ENCODE data around the gene SPECC1.
A peak's percentile ranks its signal among the peaks of the same experiment; 100 is the strongest.
"Not testable (repeated sequence)": the region's sequence is repeated elsewhere in the genome, so short reads cannot be mapped to it uniquely, and the experiment has no call there.

SPECC1 gene

DNA sequence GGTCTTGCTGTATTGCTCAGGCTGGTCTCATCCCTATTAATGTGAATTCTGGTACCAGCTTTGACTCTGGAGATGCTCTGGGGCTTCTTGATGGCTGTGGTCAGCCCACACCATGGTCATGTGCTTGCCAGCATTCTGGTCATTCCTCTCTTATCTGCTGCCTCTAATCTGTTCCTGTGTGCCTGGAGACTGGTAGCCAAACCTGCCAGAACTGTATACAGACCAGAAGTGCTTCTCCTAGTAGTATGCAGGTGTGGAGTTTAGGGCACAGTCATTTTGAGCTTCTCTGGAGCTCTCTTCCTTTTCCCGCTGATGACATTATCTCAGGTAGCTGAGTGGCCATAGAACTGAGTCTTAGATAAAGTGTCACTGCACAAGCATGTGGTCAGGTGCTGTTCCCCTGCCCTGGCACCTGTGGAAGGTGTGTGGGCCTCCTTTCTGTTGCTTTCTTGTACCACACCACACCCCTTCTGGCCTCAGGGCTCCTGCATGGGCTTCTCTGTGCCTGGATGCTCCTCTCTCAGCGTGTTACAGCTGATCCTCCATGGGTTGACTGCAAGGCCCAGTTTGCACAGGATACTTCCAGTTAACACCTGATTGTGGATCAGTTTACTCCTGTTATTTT, 162.7 kb downstream of the SPECC1 start:
- FAIRE-seq (no peak), DNase-seq (ENCODE audit: low spot score) (peak; percentile 25)

GRCh38 chr17:20172376-20172775, 163.2 kb downstream of the SPECC1 start:
- FAIRE-seq (no peak), DNase-seq (ENCODE audit: low spot score) (no peak)

- FAIRE-seq (no peak), DNase-seq (ENCODE audit: low spot score) (peak; percentile 14)
Observed at GRCh38 chr17:20173091-20173490, 163.9 kb downstream of the SPECC1 start.

DNA sequence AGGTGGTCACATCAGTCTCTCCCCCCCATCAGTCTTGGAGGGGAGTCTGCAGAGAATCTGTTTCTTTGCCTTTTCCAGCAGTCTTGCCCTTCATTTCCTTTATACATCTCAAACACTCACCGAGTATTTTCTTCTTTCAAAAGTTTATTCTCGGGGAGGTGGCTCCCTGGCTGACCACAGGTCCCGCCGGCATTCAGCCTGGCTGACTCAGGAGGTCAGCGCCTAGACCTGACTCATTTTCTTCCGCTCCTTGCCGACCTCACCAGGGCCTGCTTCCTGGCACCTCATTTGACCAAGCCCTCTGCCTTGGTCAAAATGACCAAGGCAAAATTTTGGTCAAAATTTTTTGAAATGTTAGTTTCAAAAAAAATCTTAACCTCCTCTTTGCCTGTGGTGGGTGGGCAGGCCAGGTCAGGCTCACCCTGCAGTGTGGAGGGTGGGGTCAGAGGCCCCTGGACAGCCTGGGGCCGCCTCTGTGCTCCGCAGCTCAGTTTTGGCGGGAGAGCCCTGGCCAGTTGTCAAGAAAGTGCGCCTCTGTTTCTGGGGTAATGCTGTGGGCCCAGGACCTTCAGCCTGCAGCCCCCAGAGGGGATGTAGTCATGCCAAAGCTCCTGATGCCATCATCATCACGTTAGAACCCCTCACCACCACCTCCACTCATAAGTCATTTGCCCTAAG, 165.6 kb downstream of the SPECC1 start:
- DNase-seq (ENCODE audit: low spot score) (peak; percentile 71), FAIRE-seq (peak; percentile 93)

DNA sequence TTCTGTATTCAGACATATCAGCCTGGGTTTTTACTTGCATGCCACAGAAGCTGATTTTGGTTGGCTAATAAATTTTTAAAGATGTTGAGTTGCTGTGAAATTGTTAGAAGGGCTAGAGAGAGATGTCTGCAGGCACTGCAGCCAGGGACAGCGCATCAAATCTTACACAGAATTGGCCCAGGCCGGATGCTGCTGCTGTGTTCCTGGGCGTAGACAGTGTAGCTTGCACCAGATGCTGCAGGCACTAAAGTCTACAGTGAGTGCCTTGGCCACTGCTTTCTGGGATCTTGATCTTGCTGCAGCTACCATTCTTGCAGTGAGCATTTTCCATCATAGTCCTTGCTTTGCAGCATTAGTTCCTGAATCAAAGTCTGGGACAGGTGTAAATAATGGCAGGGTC, 169.9 kb downstream of the SPECC1 start:
- FAIRE-seq (no peak), DNase-seq (ENCODE audit: low spot score) (no peak)

GRCh38 chr17:20180661-20181060, 171.5 kb downstream of the SPECC1 start:
- DNase-seq (ENCODE audit: low spot score), result no peak
- FAIRE-seq, result no peak

- FAIRE-seq, result no peak
- DNase-seq (ENCODE audit: low spot score), result no peak
Observed at GRCh38 chr17:20184181-20184580, 175.0 kb downstream of the SPECC1 start.

DNA sequence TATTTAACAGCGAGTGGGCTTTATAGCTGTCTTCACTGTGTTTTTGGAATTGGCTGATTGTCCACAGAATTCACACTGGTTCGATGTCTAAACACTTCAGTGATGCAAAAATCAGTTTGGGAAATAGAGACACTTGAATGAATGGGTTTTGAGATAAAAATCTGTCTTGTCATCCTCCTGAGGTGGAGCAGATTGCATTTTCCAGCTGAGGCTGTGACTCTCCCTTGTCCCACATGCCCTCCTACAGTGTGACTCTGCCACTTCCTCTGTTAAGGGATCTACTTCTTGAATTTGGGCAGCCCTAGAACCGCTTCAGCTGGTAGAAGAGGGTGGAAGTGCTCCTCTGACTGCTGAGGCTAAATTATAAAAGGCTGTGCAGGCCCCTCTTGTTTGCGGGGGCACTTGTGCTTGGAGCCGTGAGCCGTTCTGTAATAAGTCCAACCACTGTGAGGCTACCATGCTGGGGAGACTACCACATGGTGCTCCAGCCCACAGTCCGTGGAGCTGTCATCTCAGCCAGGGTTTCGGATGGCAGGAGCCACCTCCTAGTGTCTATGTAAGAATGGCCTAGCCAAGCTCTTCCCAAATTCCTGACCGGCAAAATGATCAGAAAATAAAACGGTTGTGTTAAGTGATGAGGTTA, 175.9 kb downstream of the SPECC1 start:
- DNase-seq (ENCODE audit: low spot score) (no peak), FAIRE-seq (no peak)

GRCh38 chr17:20187049-20187448, 177.9 kb downstream of the SPECC1 start:
- DNase-seq (ENCODE audit: low spot score) (peak; percentile 13), FAIRE-seq (peak; percentile 77)

DNA sequence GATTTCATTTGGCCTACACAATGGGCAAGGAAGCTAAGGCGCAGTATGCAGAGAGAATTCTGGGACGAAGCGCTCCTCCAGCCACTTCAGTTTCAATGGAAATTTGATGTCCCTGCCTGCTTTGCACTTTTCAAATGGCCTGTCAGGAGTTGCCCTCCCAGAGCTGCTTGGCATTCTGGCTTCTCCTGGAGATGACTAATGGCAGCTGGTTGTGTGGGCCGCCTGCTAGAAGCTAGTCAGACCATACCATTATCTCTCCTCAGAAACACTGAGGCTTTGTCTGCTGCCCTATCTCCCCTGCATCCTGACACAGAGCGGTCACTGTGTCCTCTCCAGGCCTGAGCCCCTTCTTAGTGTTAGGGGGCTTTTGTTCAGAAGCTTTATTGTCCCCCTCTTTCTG, 180.1 kb downstream of the SPECC1 start:
- FAIRE-seq (peak; percentile 44), DNase-seq (ENCODE audit: low spot score) (peak; percentile 60)

DNA sequence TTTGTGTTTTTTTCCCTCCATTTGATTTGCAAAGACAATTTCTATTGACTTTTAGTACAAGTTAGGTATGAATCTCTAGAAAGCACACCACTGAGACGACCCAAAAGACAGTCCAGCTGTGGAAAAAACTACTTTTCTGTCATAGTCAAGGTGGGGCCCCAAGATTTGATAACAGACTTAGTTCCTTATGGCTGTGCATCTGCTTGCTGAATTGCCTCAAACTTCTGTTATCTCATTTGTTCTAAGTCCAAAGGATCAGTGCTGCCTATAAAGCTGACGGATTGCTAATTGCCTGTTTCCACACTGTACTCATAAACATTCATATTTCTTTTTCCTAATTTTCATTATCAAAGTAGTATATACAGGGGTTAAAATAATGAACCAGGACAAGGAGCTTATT, 180.8 kb downstream of the SPECC1 start:
- FAIRE-seq, result no peak
- no peak for DNase-seq (ENCODE audit: low spot score)

DNA sequence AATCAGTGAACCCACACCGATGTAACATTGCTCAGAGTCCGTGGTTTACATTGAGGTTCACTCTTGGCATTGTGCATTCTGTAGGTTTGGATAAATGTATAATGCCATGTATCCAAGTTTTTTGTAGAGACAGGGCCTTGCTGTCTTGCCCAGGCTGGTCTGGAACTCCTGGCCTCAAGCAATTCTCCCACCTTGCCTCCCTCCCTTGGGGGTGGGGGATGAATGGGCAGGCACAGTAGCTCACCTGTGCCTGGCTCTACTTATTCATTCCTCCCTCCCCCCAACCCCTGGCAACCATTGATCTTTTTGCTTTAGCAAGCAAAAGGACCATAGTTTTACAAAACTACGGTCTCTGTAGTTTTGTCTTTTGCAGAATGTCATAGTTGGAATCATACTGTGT, 181.4 kb downstream of the SPECC1 start:
- no peak for FAIRE-seq

DNA sequence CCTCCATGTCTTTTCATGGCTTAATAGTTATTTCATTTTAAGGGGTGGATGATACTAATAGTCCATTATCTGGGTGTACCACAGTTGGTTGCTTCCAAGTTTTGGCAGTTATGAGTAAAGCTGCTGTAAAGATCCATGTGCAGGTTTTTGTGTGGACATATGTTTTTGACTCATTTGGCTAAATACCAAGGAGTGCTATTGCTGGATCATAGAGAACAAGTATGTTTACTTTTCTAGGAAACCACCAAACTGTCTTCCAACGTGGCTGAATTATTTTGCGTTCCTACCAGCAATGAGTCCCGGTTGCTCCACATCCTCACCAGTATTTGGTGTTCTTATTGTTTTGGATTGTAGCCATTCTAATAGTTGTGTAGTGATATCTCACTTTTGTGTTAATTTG, 181.9 kb downstream of the SPECC1 start:
- FAIRE-seq (peak; percentile 42), DNase-seq (ENCODE audit: low spot score) (peak; percentile 17)

More for the DNA sequence above, 181.4 kb downstream of the SPECC1 start:
- DNase-seq (ENCODE audit: low spot score), result no peak

GRCh38 chr17:20196286-20196685, 187.1 kb downstream of the SPECC1 start:
- DNase-seq (ENCODE audit: low spot score); FAIRE-seq: not testable (repeated sequence)

- no peak for DNase-seq (ENCODE audit: low spot score)
- no peak for FAIRE-seq
Observed at GRCh38 chr17:20197272-20197926, 188.2 kb downstream of the SPECC1 start.

DNA sequence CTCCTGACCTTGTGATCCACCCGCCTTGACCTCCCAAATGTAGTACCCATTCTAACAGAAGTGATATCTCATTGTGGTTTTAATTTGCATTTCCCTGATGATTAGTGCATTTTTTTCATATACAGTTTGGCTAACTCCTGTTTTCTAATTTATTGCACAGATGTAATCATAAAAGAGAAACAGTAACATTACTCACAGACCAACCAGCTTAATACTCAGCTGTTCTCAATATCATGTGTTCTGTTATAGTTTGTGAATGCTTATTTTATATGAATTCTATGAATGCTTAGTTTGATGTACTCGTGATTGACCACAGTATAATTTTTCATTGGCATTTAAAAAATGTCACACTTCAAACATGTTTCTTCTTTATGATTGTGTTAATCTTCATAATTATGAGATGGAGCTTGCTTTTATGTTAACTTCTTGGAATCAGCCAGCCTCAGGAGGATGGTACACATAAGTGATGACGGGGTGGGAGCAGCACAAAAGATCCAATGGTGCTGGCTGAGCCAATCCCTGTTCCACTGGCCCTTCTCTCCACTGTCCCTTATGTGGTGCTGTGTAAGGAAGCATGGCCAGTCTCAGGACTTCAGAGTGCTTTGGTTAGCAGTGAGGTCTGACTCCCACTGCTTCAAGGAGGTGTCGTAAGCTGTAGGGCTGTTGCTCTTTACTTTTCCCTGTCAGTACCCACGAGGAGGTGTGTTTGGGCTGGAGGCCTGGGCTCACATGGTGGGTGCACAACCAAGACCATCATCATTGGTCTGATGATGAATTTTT, 191.0 kb downstream of the SPECC1 start:
- FAIRE-seq (no peak), DNase-seq (ENCODE audit: low spot score) (no peak)

DNA sequence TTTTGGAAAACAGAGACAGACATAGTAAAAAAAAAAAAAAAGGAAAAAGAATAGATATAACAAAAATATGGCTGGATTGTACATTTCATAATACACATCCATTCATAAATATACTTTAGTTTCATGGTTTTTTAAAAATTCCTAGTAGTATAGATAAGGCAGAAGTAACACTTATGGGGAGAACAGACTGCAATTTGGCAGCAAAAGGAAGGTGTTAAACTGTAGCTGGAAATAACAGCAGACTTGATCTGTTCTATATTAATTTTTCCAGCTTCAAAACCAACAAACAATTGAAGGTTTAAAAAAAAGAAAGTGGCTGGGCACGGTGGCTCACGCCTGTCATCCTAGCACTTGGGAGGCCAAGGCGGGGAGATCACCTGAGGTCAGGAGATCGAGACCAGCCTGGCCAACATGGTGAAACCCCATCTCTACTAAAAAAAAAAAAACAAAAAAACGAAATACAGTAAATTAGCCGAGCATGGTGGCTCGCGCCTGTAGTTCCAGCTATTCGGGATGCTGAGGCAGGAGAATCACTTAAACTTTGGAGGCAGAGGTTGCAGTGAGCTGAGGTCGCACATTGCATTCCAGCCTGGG, 191.8 kb downstream of the SPECC1 start:
- DNase-seq (ENCODE audit: low spot score) (no peak), FAIRE-seq (no peak)

DNA sequence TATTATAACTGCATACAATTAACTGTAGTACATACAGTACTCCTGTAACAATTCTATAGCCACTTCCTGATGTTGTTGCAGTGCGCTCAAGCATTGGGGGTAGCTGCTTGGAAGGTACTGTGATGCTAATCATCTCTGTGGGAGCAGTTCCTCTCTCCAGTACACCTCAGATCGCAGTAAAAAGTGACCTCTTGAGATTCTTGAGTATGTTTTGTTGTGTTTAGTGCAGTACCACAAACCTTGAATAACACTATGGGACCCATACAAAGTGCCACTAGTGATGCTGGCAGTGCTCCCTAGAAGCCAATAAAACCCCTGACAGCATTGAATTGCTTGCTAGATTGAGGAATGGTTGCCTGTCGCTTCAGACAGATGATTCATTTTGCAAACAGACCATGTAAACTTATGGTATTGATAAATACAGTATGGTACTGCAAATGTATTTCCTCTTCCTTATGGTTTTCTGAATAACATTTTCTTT, 193.0 kb downstream of the SPECC1 start:
- no peak for FAIRE-seq
- DNase-seq (ENCODE audit: low spot score), result no peak

- FAIRE-seq, result peak; percentile 4
Observed at GRCh38 chr17:20203018-20203417, 193.9 kb downstream of the SPECC1 start.

DNA sequence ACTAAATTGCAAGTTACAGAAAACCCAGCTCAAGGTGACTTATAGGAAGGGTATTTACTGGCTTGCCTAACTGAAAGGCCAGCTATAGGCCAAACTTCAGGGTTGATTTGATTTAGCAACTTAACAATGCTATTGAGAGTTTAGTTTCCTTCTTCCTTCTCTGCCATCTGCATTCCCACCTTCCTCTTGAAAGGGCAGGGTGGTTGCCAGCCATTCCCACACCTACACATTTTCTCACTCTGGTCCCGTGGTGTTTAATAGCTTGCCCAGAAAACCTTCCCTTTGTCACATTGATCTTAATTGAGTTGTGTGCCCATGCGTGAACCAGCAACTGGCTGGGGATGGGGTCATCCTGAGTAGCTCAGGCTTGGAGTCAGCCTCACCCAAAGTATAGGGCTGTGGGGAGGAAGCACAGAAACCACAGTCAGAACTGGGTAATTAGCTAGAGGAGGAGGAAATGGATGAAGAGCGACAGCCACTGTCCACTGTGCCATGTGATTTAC, 194.7 kb downstream of the SPECC1 start:
- FAIRE-seq (peak; percentile 95), DNase-seq (ENCODE audit: low spot score) (peak; percentile 68)

More at GRCh38 chr17:20203018-20203417, 193.9 kb downstream of the SPECC1 start:
- DNase-seq (ENCODE audit: low spot score), result no peak

GRCh38 chr17:20205609-20206008, 196.4 kb downstream of the SPECC1 start:
- DNase-seq (ENCODE audit: low spot score) (no peak), FAIRE-seq (no peak)

All from RCC 7860 (cell line).